ENCODE measurements around the gene RRBP1. TPM values are rescaled to one million over a fixed set of nuclear protein-coding genes. Genes with fewer than 3 reads are reported as not detected.

Gene RRBP1
- total RNA-seq, 2 donors from 2014 or later, result 191 to 212 TPM

GRCh38 chr20:17676942-17677341 is 5.1 kb downstream of the RRBP1 start:
- Histone ChIP-seq H3K27ac (ENCODE audit: low read depth, low read length) (no peak overlapping the region), H3K27me3 (ENCODE audit: control insufficient read depth, insufficient read depth, low read length, poor library complexity, severe bottlenecking) (no peaks in the 10 kb centered on the region), H3K9me3 (ENCODE audit: control insufficient read depth, low read length) (no peaks in the 10 kb centered on the region), H3K4me3 (ENCODE audit: low read length) (no peak overlapping the region), H3K36me3 (ENCODE audit: control insufficient read depth, insufficient read depth, low read length) (peaks cover 69% of the 10 kb centered on the region), H3K4me1 (ENCODE audit: control insufficient read depth, insufficient read depth, low read length) (peaks cover 22% of the 10 kb centered on the region), H3K9ac (ENCODE audit: extremely low read depth, low read length, poor library complexity, severe bottlenecking) (no peak overlapping the region)
- H3K36me3 Mint-ChIP-seq (ENCODE audit: low read depth), result peaks cover 52% of the 10 kb centered on the region
- no peak for TF ChIP-seq CTCF (conservative IDR thresholded peaks at IDR 0.05)
- no peak for DNase-seq
- H3K27ac Mint-ChIP-seq, result no peak overlapping the region
- H3K27me3 Mint-ChIP-seq (ENCODE audit: insufficient read depth), result no peaks in the 10 kb centered on the region
- H3K9me3 Mint-ChIP-seq, result no peaks in the 10 kb centered on the region
- peaks cover 34% of the 10 kb centered on the region for H3K4me1 Mint-ChIP-seq
- WGBS, 2 experiments (ENCODE audit: insufficient coverage in 1 of 2, insufficient read length in 1 of 2), result 91% methylated on average over 2 of the region's 2 CpGs; no CpG with 5 or more reads in 1 of the 2 experiments
- H3K4me3 Mint-ChIP-seq, result no peak overlapping the region

- no peak overlapping the region for H3K27ac ChIP-seq (ENCODE audit: low read depth, low read length)
- peak overlapping the region; percentile 61 for H3K27ac Mint-ChIP-seq
These were observed 5.7 kb downstream of the RRBP1 start for GRCh38 chr20:17676378-17676759.

GRCh38 chr20:17675519-17676377 is 6.3 kb downstream of the RRBP1 start:
- Mint-ChIP-seq H3K4me3 (no peak overlapping the region), H3K27ac (peak overlapping the region; percentile 61), H3K4me1 (peaks cover 44% of the 10 kb centered on the region), H3K9me3 (no peaks in the 10 kb centered on the region), H3K27me3 (ENCODE audit: insufficient read depth) (no peaks in the 10 kb centered on the region), H3K36me3 (ENCODE audit: low read depth) (peaks cover 52% of the 10 kb centered on the region)
- Histone ChIP-seq H3K9ac (ENCODE audit: extremely low read depth, low read length, poor library complexity, severe bottlenecking) (no peak overlapping the region), H3K4me1 (ENCODE audit: control insufficient read depth, insufficient read depth, low read length) (peaks cover 28% of the 10 kb centered on the region), H3K36me3 (ENCODE audit: control insufficient read depth, insufficient read depth, low read length) (peaks cover 70% of the 10 kb centered on the region), H3K27ac (ENCODE audit: low read depth, low read length) (no peak overlapping the region), H3K27me3 (ENCODE audit: control insufficient read depth, insufficient read depth, low read length, poor library complexity, severe bottlenecking) (no peaks in the 10 kb centered on the region), H3K4me3 (ENCODE audit: low read length) (no peak overlapping the region), H3K9me3 (ENCODE audit: control insufficient read depth, low read length) (no peaks in the 10 kb centered on the region)
- DNase-seq, result no peak
- 90 to 94% methylated on average over 13 of the region's 13 CpGs for WGBS, 2 experiments (ENCODE audit: insufficient coverage in 1 of 2, insufficient read length in 1 of 2)
- no peak for TF ChIP-seq CTCF (conservative IDR thresholded peaks at IDR 0.05)

More at GRCh38 chr20:17676378-17676759, 5.7 kb downstream of the RRBP1 start:
- Mint-ChIP-seq H3K4me3 (no peak overlapping the region), H3K27me3 (ENCODE audit: insufficient read depth) (no peaks in the 10 kb centered on the region), H3K4me1 (peaks cover 38% of the 10 kb centered on the region), H3K36me3 (ENCODE audit: low read depth) (peaks cover 52% of the 10 kb centered on the region), H3K9me3 (no peaks in the 10 kb centered on the region)
- no peak overlapping the region for H3K9ac ChIP-seq (ENCODE audit: extremely low read depth, low read length, poor library complexity, severe bottlenecking)
- DNase-seq, result no peak
- no peaks in the 10 kb centered on the region for H3K27me3 ChIP-seq (ENCODE audit: control insufficient read depth, insufficient read depth, low read length, poor library complexity, severe bottlenecking)
- H3K36me3 ChIP-seq (ENCODE audit: control insufficient read depth, insufficient read depth, low read length), result peaks cover 70% of the 10 kb centered on the region
- no peak overlapping the region for H3K4me3 ChIP-seq (ENCODE audit: low read length)
- no peak for TF ChIP-seq CTCF (conservative IDR thresholded peaks at IDR 0.05)
- 94% methylated on average over 4 of the region's 4 CpGs; no CpG with 5 or more reads in 1 of the 2 experiments for WGBS, 2 experiments (ENCODE audit: insufficient coverage in 1 of 2, insufficient read length in 1 of 2)
- peaks cover 26% of the 10 kb centered on the region for H3K4me1 ChIP-seq (ENCODE audit: control insufficient read depth, insufficient read depth, low read length)
- H3K9me3 ChIP-seq (ENCODE audit: control insufficient read depth, low read length), result no peaks in the 10 kb centered on the region

Data from endodermal cell (in vitro differentiated cells).